ENCODE results near the gene HCRT.

Gene HCRT

GRCh38 chr17:42169351-42169750 is 15.9 kb downstream of the HCRT start:
- Histone ChIP-seq H3K9me3 (ENCODE audit: control insufficient read depth, insufficient read depth, low read length) (no peaks in the 10 kb centered on the region), H3K27me3 (ENCODE audit: control insufficient read depth, low read length) (no peaks in the 10 kb centered on the region), H3K4me2 (ENCODE audit: low read length) (no peak overlapping the region), H4K20me1 (ENCODE audit: control insufficient read depth, insufficient read depth, low read depth, low read length) (no peaks in the 10 kb centered on the region), H3K36me3 (ENCODE audit: control insufficient read depth, low read length) (no peaks in the 10 kb centered on the region), H3K79me2 (ENCODE audit: control insufficient read depth, low read length) (no peaks in the 10 kb centered on the region), H3K27ac (ENCODE audit: low read depth, low read length) (no peak overlapping the region), H3K9me2 (replicated peaks; ENCODE audit: control insufficient read depth, low read length) (no peaks in the 10 kb centered on the region), H3K4me3 (ENCODE audit: low read length) (no peak overlapping the region), H3F3A (ENCODE audit: control insufficient read depth, insufficient read depth) (no peaks in the 10 kb centered on the region), H3K4me1 (ENCODE audit: control insufficient read depth, low read length) (no peaks in the 10 kb centered on the region)
- TF ChIP-seq CTCF (IDR thresholded peaks at IDR 0.05; ENCODE audit: low read depth, low read length, poor library complexity, severe bottlenecking) = no peak
- TF ChIP-seq EZH2phosphoT487 (IDR thresholded peaks at IDR 0.05; ENCODE audit: borderline replicate concordance, low read length) = no peak

- Histone ChIP-seq H3K4me3 (ENCODE audit: low read length) (no peak overlapping the region), H3K27me3 (ENCODE audit: control insufficient read depth, low read length) (no peaks in the 10 kb centered on the region), H3K9me2 (replicated peaks; ENCODE audit: control insufficient read depth, low read length) (no peaks in the 10 kb centered on the region), H3K79me2 (ENCODE audit: control insufficient read depth, low read length) (no peaks in the 10 kb centered on the region), H3F3A (ENCODE audit: control insufficient read depth, insufficient read depth) (no peaks in the 10 kb centered on the region), H4K20me1 (ENCODE audit: control insufficient read depth, insufficient read depth, low read depth, low read length) (no peaks in the 10 kb centered on the region), H3K36me3 (ENCODE audit: control insufficient read depth, low read length) (no peaks in the 10 kb centered on the region), H3K9me3 (ENCODE audit: control insufficient read depth, insufficient read depth, low read length) (no peaks in the 10 kb centered on the region), H3K27ac (ENCODE audit: low read depth, low read length) (no peak overlapping the region), H3K4me1 (ENCODE audit: control insufficient read depth, low read length) (no peaks in the 10 kb centered on the region), H3K4me2 (ENCODE audit: low read length) (no peak overlapping the region)
- TF ChIP-seq EZH2phosphoT487 (IDR thresholded peaks at IDR 0.05; ENCODE audit: borderline replicate concordance, low read length) (no peak), CTCF (IDR thresholded peaks at IDR 0.05; ENCODE audit: low read depth, low read length, poor library complexity, severe bottlenecking) (no peak)
Measured at GRCh38 chr17:42167807-42168206, 17.4 kb downstream of the HCRT start.

GRCh38 chr17:42166196-42166763 is 19.0 kb downstream of the HCRT start:
- H3K36me3 ChIP-seq (ENCODE audit: control insufficient read depth, low read length) = no peaks in the 10 kb centered on the region
- H3K27ac ChIP-seq (ENCODE audit: low read depth, low read length) = no peak overlapping the region
- no peaks in the 10 kb centered on the region for H3K79me2 ChIP-seq (ENCODE audit: control insufficient read depth, low read length)
- H3K4me1 ChIP-seq (ENCODE audit: control insufficient read depth, low read length) = no peaks in the 10 kb centered on the region
- H3K9me2 ChIP-seq (replicated peaks; ENCODE audit: control insufficient read depth, low read length) = no peaks in the 10 kb centered on the region
- TF ChIP-seq CTCF (IDR thresholded peaks at IDR 0.05; ENCODE audit: low read depth, low read length, poor library complexity, severe bottlenecking) = no peak
- TF ChIP-seq EZH2phosphoT487 (IDR thresholded peaks at IDR 0.05; ENCODE audit: borderline replicate concordance, low read length) = no peak
- no peak overlapping the region for H3K4me3 ChIP-seq (ENCODE audit: low read length)
- H3F3A ChIP-seq (ENCODE audit: control insufficient read depth, insufficient read depth) = no peaks in the 10 kb centered on the region
- H3K4me2 ChIP-seq (ENCODE audit: low read length) = no peak overlapping the region
- H4K20me1 ChIP-seq (ENCODE audit: control insufficient read depth, insufficient read depth, low read depth, low read length) = no peaks in the 10 kb centered on the region
- no peaks in the 10 kb centered on the region for H3K27me3 ChIP-seq (ENCODE audit: control insufficient read depth, low read length)
- H3K9me3 ChIP-seq (ENCODE audit: control insufficient read depth, insufficient read depth, low read length) = no peaks in the 10 kb centered on the region

All from DOHH2 (cell line).